Measurements from ENCODE around the gene CDH1.
"Not testable (repeated sequence)": the region's sequence is repeated elsewhere in the genome, so short reads cannot be mapped to it uniquely, and the experiment has no call there.

CDH1 gene
- total RNA-seq: 0.24 to 0.35 reads per million in 2 donors

DNA sequence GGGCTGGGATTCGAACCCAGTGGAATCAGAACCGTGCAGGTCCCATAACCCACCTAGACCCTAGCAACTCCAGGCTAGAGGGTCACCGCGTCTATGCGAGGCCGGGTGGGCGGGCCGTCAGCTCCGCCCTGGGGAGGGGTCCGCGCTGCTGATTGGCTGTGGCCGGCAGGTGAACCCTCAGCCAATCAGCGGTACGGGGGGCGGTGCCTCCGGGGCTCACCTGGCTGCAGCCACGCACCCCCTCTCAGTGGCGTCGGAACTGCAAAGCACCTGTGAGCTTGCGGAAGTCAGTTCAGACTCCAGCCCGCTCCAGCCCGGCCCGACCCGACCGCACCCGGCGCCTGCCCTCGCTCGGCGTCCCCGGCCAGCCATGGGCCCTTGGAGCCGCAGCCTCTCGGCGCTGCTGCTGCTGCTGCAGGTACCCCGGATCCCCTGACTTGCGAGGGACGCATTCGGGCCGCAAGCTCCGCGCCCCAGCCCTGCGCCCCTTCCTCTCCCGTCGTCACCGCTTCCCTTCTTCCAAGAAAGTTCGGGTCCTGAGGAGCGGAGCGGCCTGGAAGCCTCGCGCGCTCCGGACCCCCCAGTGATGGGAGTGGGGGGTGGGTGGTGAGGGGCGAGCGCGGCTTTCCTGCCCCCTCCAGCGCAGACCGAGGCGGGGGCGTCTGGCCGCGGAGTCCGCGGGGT lies at the start of gene CDH1:
CDH1 (plus strand) TSS at position 247 of the 684 bp plus-strand sequence; CDS start at position 371, 124 bp downstream.
- DNase-seq: no peak

DNA sequence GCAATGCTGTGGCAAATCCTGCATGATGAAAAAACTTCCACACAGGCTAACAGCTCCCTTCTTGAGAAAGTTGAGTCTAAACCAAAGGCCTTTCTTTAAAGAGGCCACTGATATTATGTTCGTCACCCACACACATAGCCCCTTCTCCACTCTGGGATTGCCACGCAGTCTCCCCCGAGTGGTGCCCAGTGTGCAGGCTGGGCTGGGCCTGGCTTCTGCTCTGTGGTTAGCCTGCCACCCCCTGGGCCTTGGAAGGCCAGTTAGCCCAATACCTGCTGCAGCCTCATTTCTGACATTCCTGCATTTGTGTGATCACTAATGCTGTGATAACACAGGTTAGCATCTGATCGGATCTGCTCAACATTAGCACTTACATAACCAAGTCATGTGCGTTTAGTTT lies 47.2 kb upstream of the CDH1 start:
- no peak for DNase-seq

- no peak for DNase-seq
These were observed 41.5 kb upstream of the CDH1 start for GRCh38 chr16:68695575-68695974.

DNA sequence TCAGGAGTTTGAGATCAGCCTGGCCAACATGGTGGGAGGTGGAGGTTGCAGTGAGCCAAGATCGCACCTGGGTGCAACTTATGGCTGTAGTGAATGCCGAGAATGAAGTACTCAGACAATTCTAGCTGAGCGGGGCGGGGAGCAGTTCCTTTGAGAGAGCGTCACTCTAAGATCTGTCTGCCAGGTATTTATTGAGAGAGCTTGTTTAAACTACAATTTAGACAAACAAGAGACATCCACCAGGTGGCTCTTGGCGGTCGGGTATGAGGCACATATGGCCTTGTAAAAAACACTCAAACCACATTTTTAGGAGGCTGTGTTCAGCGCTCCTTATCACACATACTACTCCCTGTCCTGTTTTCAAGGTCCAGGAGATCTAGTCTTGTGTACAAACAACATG lies 40.6 kb upstream of the CDH1 start:
- DNase-seq: no peak

DNA sequence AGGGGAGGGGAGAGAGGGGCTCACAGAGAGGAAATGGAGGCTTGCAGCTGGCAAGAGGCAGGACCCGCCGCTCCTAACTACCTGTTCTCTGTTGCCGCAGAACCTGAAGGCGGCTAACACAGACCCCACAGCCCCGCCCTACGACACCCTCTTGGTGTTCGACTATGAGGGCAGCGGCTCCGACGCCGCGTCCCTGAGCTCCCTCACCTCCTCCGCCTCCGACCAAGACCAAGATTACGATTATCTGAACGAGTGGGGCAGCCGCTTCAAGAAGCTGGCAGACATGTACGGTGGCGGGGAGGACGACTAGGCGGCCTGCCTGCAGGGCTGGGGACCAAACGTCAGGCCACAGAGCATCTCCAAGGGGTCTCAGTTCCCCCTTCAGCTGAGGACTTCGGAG lies 39.0 kb upstream of the CDH1 start:
- DNase-seq: no peak

DNA sequence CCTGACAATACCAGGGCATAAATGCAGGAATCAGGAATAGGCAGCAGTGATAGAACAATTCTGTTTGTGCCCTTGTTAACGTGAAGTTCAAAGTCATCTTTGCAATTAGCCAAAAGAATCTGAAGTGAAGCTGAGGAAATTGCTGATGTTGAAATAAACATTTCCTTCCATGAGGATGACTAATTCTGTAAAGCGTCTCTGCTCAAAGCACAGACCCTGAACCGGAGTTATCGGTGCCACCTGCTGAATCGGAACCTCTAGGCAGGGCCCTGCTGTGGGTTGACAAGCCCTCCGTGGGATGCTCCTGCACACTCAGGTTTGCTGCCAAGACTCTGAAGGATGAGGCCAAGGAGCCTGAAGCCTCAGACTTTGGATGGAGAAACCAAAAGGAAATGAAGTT lies 37.0 kb upstream of the CDH1 start:
- no peak for DNase-seq

- DNase-seq: no peak
These were observed 36.3 kb upstream of the CDH1 start for GRCh38 chr16:68700831-68701230.

DNA sequence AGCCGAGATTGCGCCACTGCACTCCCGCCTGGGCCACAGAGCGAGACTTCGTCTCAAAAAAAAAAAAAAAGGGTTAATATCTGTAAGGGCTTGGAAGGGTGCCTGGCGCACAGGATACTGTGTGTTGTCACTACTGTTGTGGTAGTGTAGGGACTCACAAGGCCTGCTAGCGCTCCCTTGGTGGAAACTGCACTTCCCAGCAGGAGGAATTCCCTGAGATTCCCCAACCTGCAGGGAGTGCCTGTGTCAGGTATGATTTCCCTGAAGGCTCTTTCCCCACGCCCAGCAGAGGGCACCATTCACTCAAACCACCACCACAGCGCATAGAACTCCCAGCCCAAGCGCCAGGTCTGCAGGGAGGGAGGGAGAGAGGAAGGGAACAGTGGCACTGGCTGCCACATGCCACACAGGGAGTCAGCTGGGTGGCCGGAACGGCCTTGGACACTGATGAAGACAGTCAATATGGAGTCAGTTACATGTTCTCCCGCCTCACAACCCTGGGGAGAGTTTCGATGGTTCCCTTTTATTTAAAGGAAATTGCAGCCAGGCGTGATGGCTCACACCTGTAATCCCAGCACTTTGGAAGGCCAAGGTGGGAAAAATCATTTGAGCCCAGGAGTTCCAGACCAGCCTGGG lies 32.7 kb upstream of the CDH1 start:
- DNase-seq: peak; percentile 31

GRCh38 chr16:68707340-68708152 lies 29.5 kb upstream of the CDH1 start:
- no peak for DNase-seq

DNA sequence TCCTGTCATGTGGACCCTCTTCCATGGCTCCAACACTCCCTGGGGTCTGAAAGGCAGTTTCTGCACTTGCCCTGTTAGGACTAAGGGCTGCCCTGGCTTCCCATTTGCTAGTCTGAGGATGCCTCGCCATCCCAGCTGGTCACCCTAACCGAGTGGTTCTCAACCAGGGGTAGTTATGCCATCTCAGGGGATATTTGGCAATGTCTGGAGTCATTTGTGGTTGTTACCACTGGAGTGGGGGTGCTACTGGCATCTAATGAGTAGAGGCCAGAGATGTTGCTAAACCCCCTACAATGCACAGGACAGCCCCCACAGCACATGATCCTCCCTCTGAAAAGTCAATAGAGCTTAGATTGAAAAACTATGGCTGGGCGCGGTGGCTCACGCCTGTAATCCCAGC lies 26.9 kb upstream of the CDH1 start:
- no peak for DNase-seq

- no peak for DNase-seq
These were observed 25.5 kb upstream of the CDH1 start for GRCh38 chr16:68711421-68712139.

DNA sequence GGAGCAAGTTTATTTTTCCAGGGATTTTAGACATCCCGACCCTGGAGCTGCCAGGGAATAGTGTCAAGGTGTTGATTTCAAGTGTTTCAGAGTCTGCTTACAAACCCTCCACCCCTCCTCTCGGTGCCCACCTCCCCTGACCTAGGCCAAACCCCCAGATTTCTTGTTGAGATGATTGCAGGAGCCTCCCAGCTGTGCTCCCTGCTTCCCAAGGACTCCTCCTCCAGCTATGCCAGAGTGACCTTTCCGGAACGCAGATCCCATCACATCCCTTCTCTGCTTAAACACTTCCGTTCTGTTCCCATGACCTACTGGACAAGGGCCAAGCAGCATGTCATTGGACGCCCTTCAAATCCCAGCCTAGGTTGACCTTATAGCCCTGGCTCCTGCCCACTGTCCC lies 23.7 kb upstream of the CDH1 start:
- DNase-seq: no peak

- no peak for DNase-seq
These were observed 21.6 kb upstream of the CDH1 start for GRCh38 chr16:68715471-68715870.

- not testable (repeated sequence) for DNase-seq
These were observed 20.6 kb upstream of the CDH1 start for GRCh38 chr16:68716516-68716915.

DNA sequence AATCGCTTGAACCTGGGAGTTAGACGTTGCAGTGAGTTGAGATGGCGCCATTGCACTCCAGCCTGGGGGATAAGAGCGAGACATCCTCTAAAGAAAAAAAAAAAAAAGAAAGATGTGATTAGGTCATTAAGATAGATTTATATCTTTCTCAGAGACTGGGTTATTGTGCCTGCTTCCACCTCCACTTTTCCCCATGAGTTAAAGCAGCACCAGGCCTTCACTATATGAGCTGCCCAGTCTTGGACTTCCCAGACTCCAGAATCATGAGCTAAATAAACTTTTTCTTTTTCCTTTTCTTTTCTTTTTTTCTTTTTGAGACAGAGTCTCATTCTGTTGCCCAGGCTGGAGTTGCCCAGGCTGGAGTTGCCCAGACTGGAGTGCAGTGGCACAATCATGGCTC lies 19.4 kb upstream of the CDH1 start:
- no peak for DNase-seq

DNA sequence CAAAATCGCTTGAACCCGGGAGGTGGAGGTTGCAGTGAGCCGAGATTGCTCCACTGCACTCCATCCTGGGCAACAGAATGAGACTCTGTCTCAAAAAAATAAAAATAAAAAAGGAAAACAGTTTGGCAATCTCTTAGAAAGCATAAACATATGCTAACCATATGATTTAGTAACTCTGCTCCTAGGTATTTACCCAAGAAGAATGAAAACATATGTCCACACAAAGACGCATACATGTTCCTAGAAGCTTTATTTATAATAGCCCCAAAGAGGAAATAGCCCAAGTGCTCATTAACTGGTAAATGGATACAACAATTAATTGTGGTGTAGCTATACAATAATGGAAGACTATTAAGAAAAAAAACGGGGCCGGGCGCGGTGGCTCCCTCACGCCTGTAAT lies 18.5 kb upstream of the CDH1 start:
- no peak for DNase-seq

DNA sequence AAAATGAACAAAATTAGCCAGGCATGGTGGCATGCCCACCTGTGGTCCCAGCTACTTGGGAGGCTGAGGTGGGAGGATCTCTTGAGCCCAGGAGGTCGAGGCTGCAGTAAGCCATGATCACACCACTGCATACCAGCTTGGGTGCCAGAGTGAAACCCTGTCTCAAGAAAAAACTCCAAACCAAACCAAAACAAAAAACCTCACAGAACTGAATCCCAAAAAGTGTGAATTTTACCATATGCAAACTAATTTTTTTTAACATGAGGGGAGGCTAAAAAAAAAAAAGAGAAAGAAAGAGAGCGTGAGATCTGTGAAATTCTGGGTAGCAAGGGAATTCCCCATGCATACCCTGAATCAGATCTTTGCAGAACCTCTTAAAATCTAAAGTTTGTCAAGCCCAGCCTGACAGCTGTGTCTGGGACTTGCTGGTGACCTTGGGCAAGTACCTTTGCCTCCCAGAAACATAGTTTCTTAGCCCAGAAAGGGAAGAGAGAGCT lies 17.1 kb upstream of the CDH1 start:
- DNase-seq: no peak

DNA sequence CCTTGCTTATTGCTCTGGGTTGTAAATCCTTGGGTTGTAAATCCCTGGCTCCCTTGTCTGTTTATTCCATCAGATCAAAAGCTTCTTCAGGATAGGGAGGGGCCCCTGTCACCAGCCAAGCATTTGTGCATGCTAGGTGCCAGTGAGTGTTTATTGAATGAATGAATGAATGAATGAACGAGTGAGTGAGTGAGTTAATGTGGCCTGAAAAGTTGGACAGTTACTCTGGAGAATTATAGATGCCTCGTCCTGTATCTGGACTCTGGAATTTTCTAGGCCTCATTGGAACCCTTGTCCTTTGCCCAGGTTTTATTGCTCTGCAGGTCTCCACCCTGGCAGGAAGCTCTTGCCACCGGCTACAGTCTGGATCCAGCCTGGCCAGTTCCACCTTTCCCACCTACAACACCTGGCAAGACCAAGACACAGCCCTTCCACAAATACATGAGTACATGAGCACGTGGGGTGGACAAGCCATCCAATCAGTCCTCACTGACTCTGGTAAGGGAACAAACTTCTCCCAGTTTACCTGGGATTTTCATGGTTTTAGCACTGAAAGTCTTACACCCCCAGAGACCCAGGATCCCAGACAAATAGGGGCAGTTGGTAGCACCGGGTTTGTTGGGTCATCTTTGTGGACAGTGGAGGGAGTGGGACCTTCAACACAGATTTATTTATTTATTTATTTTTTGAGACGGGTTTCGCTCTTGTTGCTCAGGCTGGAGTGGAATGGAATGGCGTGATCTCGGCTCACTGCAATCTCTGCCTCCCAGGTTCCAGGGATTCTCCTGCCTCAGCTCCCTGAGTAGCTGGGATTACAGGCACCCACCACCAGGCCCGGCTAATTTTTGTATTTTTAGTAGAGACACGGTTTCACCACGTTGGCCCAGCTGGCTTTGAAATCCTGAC lies 14.7 kb upstream of the CDH1 start:
- no peak for DNase-seq

GRCh38 chr16:68724797-68725196 lies 12.3 kb upstream of the CDH1 start:
- DNase-seq: no peak

DNA sequence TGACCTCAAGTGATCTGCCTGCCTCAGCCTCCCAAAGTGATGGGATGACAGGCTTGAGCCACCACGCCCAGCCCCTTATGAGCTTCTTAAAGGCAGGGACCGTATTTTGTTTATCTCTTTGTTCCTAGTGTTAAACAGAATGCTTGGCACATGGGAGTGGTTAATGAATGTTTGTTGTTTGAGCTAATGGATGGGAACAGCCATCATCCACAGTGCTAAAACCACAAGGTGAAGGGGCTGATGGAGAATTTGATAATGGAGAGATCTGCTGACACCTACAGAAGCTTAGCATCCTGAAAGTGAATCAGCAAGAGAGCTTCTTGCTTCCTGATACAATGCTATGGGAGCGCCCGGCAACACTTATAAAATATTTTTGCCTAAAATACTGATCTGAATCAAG lies 8.6 kb upstream of the CDH1 start:
- no peak for DNase-seq

DNA sequence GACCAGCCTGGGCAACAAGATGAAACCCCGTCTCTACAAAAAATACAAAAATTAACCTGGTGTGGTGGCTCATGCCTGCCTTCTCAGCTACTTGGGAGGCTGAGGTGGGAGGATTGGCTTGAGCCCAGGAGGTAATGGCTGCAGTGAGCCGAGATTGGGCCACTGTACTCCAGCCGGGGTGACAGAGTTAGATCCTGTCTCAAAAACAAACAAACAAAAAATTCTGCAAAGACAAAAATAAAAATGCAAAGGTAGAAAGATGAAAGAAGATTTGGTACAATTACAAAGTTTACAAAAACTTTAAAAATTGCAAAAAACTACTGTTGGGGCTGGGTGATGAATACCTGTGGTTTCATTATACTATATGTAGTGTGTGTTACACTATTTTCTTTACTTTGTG lies 5.5 kb upstream of the CDH1 start:
- no peak for DNase-seq
